ENCODE measurements around the gene ZMAT5. TPM values are rescaled to one million over a fixed set of nuclear protein-coding genes. Genes with fewer than 3 reads are reported as not detected.

ZMAT5 gene
- total and polyA plus RNA-seq, 2 donors from 2014 or later = 21.3 to 47.7 TPM

- Histone ChIP-seq H3K27ac (ENCODE audit: low read depth in 2 of 2, low read length in 2 of 2) (no peak overlapping the region), H3K4me3 (ENCODE audit: low read length in 3 of 3) (no peak overlapping the region), H3K27me3 (ENCODE audit: control insufficient read depth, insufficient read depth, low read length) (no peaks in the 10 kb centered on the region), H3K36me3 (ENCODE audit: control insufficient read depth in 2 of 3, insufficient read depth in 3 of 3, low read length in 3 of 3) (peaks cover 0 to 57% (median 41%) of the 10 kb centered on the region in 3 donors), H3K9ac (ENCODE audit: low read length in 3 of 3) (no peak overlapping the region), H3K4me1 (ENCODE audit: control insufficient read depth in 2 of 3, insufficient read depth in 2 of 3, low read depth in 1 of 3, low read length in 3 of 3) (peaks cover 0 to 2% (median 0%) of the 10 kb centered on the region in 3 donors), H3K9me3 (ENCODE audit: control insufficient read depth in 2 of 3, insufficient read depth in 1 of 3, low read length in 3 of 3) (no peaks in the 10 kb centered on the region)
- no peak for TF ChIP-seq CTCF (IDR thresholded peaks at IDR 0.05; ENCODE audit: borderline replicate concordance, extremely low read depth, insufficient read depth)
- FAIRE-seq = no peak
- no peak for DNase-seq
- intact Hi-C loops (cut with DNase I) = no loop called here
Observed at GRCh38 chr22:29811377-29811776, 44.6 kb upstream of the ZMAT5 start.

GRCh38 chr22:29810216-29810615 lies 43.4 kb upstream of the ZMAT5 start:
- DNase-seq = no peak
- no peaks in the 10 kb centered on the region for H3K9me3 ChIP-seq (ENCODE audit: control insufficient read depth in 2 of 3, insufficient read depth in 1 of 3, low read length in 3 of 3)
- peaks cover 3 to 68% (median 50%) of the 10 kb centered on the region in 3 donors for H3K36me3 ChIP-seq (ENCODE audit: control insufficient read depth in 2 of 3, insufficient read depth in 3 of 3, low read length in 3 of 3)
- intact Hi-C loops (cut with DNase I) = no loop called here
- H3K4me3 ChIP-seq (ENCODE audit: low read length in 3 of 3) = no peak overlapping the region
- H3K27me3 ChIP-seq (ENCODE audit: control insufficient read depth, insufficient read depth, low read length) = no peaks in the 10 kb centered on the region
- no peak for TF ChIP-seq CTCF (IDR thresholded peaks at IDR 0.05; ENCODE audit: borderline replicate concordance, extremely low read depth, insufficient read depth)
- no peak for FAIRE-seq
- H3K9ac ChIP-seq (ENCODE audit: low read length in 3 of 3) = no peak overlapping the region
- peaks cover 0 to 2% (median 0%) of the 10 kb centered on the region in 3 donors for H3K4me1 ChIP-seq (ENCODE audit: control insufficient read depth in 2 of 3, insufficient read depth in 2 of 3, low read depth in 1 of 3, low read length in 3 of 3)
- H3K27ac ChIP-seq (ENCODE audit: low read depth in 2 of 2, low read length in 2 of 2) = no peak overlapping the region

- H3K4me3 ChIP-seq (ENCODE audit: low read length in 3 of 3) = no peak overlapping the region
- intact Hi-C loops (cut with DNase I) = no loop called here
- DNase-seq (no peak), FAIRE-seq (no peak)
- H3K27me3 ChIP-seq (ENCODE audit: control insufficient read depth, insufficient read depth, low read length) = no peaks in the 10 kb centered on the region
- H3K9me3 ChIP-seq (ENCODE audit: control insufficient read depth in 2 of 3, insufficient read depth in 1 of 3, low read length in 3 of 3) = no peaks in the 10 kb centered on the region
- no peak for TF ChIP-seq CTCF (IDR thresholded peaks at IDR 0.05; ENCODE audit: borderline replicate concordance, extremely low read depth, insufficient read depth)
- H3K27ac ChIP-seq (ENCODE audit: low read depth in 2 of 2, low read length in 2 of 2) = no peak overlapping the region
- H3K36me3 ChIP-seq (ENCODE audit: control insufficient read depth in 2 of 3, insufficient read depth in 3 of 3, low read length in 3 of 3) = peaks cover 3 to 49% (median 47%) of the 10 kb centered on the region in 3 donors
- peaks cover 0 to 2% (median 0%) of the 10 kb centered on the region in 3 donors for H3K4me1 ChIP-seq (ENCODE audit: control insufficient read depth in 2 of 3, insufficient read depth in 2 of 3, low read depth in 1 of 3, low read length in 3 of 3)
- no peak overlapping the region for H3K9ac ChIP-seq (ENCODE audit: low read length in 3 of 3)
Observed at GRCh38 chr22:29806196-29806595, 39.4 kb upstream of the ZMAT5 start.

- intact Hi-C loops (cut with DNase I) = no loop called here
- H3K27me3 ChIP-seq (ENCODE audit: control insufficient read depth, insufficient read depth, low read length) = no peaks in the 10 kb centered on the region
- no peak overlapping the region for H3K27ac ChIP-seq (ENCODE audit: low read depth in 2 of 2, low read length in 2 of 2)
- no peak overlapping the region for H3K9ac ChIP-seq (ENCODE audit: low read length in 3 of 3)
- FAIRE-seq (no peak), DNase-seq (no peak)
- TF ChIP-seq CTCF (IDR thresholded peaks at IDR 0.05; ENCODE audit: borderline replicate concordance, extremely low read depth, insufficient read depth) = no peak
- H3K36me3 ChIP-seq (ENCODE audit: control insufficient read depth in 2 of 3, insufficient read depth in 3 of 3, low read length in 3 of 3) = peaks cover 3 to 61% (median 56%) of the 10 kb centered on the region in 3 donors
- H3K9me3 ChIP-seq (ENCODE audit: control insufficient read depth in 2 of 3, insufficient read depth in 1 of 3, low read length in 3 of 3) = no peaks in the 10 kb centered on the region
- no peak overlapping the region for H3K4me3 ChIP-seq (ENCODE audit: low read length in 3 of 3)
- no peaks in the 10 kb centered on the region for H3K4me1 ChIP-seq (ENCODE audit: control insufficient read depth in 2 of 3, insufficient read depth in 2 of 3, low read depth in 1 of 3, low read length in 3 of 3)
Observed at GRCh38 chr22:29804985-29805384, 38.2 kb upstream of the ZMAT5 start.
